NCI-H2171 treated with DMSO at 0.1 percent for 48 hours (cell line): Measurements from ENCODE around the gene MRPS18B.
A peak's percentile ranks its signal among the peaks of the same experiment; 100 is the strongest.

Source experiments
- DNase-seq: peaks from one replicate; lab custom pipeline; 2025; lab: John Stamatoyannopoulos, UW

Gene MRPS18B

GRCh38 chr6:30617565-30618269, at the start of gene MRPS18B:
Gene MRPS18B (plus strand): TSS chr6:30617840. CDS start chr6:30617866, 26 bp downstream.
- peak; percentile 99 for DNase-seq

GRCh38 chr6:30568245-30568644, 49.4 kb upstream of the MRPS18B start:
- DNase-seq: no peak

GRCh38 chr6:30570263-30570662, 47.4 kb upstream of the MRPS18B start:
- no peak for DNase-seq

- DNase-seq: no peak
Observed at GRCh38 chr6:30570740-30571074, 46.9 kb upstream of the MRPS18B start.

- DNase-seq: peak; percentile 95
Observed at GRCh38 chr6:30571075-30571761, 46.4 kb upstream of the MRPS18B start, which contains the start of gene ABCF1. Gene ABCF1 (plus strand): TSS chr6:30571442. CDS start chr6:30571488, 46 bp downstream.

GRCh38 chr6:30571762-30572082, 45.9 kb upstream of the MRPS18B start:
- no peak for DNase-seq

- DNase-seq: no peak
Observed at GRCh38 chr6:30572148-30572547, 45.5 kb upstream of the MRPS18B start.

GRCh38 chr6:30573113-30573512, 44.5 kb upstream of the MRPS18B start:
- DNase-seq: no peak

- DNase-seq: no peak
Observed at GRCh38 chr6:30578051-30578450, 39.6 kb upstream of the MRPS18B start.

- no peak for DNase-seq
Observed at GRCh38 chr6:30583921-30584320, 33.7 kb upstream of the MRPS18B start.

- DNase-seq: no peak
Observed at GRCh38 chr6:30589754-30590358, 27.8 kb upstream of the MRPS18B start.

GRCh38 chr6:30590509-30590908, 27.1 kb upstream of the MRPS18B start:
- DNase-seq: no peak

- no peak for DNase-seq
Observed at GRCh38 chr6:30591008-30591407, 26.6 kb upstream of the MRPS18B start.

GRCh38 chr6:30592287-30592686, 25.4 kb upstream of the MRPS18B start:
- no peak for DNase-seq

- peak; percentile 57 for DNase-seq
Observed at GRCh38 chr6:30597315-30598144, 20.1 kb upstream of the MRPS18B start.

- DNase-seq: no peak
Observed at GRCh38 chr6:30598912-30599624, 18.6 kb upstream of the MRPS18B start.

- DNase-seq: no peak
Observed at GRCh38 chr6:30599625-30600324, 17.9 kb upstream of the MRPS18B start.

- no peak for DNase-seq
Observed at GRCh38 chr6:30600451-30600961, 17.1 kb upstream of the MRPS18B start.

GRCh38 chr6:30601436-30601814, 16.2 kb upstream of the MRPS18B start:
- no peak for DNase-seq

GRCh38 chr6:30601815-30602641, 15.6 kb upstream of the MRPS18B start:
- no peak for DNase-seq
